Parathyroid adenoma (tissue), 2 donors: ENCODE measurements around the gene EXD3.
"Not testable (repeated sequence)": the region's sequence is repeated elsewhere in the genome, so short reads cannot be mapped to it uniquely, and the experiment has no call there.

Experiments used
- H2AFZ ChIP-seq: fragments of 300-600 bp; sonication (generic); one replicate; pipeline ENCODE4 v1.7.0; 2017; ENCODE audit warnings: antibody characterized with exemption, mild to moderate bottlenecking
- H3K27ac ChIP-seq: fragments of 300-600 bp; sonication (generic); one replicate; pipeline ENCODE4 v1.7.0; 2017
- H3K27me3 ChIP-seq: fragments of 300-600 bp; sonication (generic); one replicate; pipeline ENCODE4 v1.7.0; 2017; ENCODE audit warnings: low read length; ENCODE audit not compliant: control insufficient read depth, insufficient read depth
- H3K36me3 ChIP-seq: fragments of 300-600 bp; sonication (generic); one replicate; pipeline ENCODE4 v1.7.0; 2017; ENCODE audit warnings: low read length; ENCODE audit not compliant: control insufficient read depth, insufficient read depth
- H3K4me1 ChIP-seq: fragments of 300-600 bp; sonication (generic); one replicate; pipeline ENCODE4 v1.7.0; 2017; ENCODE audit warnings: control low read depth
- H3K4me2 ChIP-seq: fragments of 300-600 bp; sonication (generic); one replicate; pipeline ENCODE4 v1.7.0; 2017; ENCODE audit warnings: low read length
- H3K4me3 ChIP-seq: fragments of 300-600 bp; sonication (generic); one replicate; pipeline ENCODE4 v1.7.0; 2017; ENCODE audit warnings: low read depth, low read length
- H3K79me2 ChIP-seq: fragments of 300-600 bp; sonication (generic); one replicate; pipeline ENCODE4 v1.7.0; 2017; ENCODE audit warnings: control low read depth
- H3K9ac ChIP-seq: fragments of 300-600 bp; sonication (generic); one replicate; pipeline ENCODE4 v1.7.0; 2017; ENCODE audit warnings: mild to moderate bottlenecking
- H3K9me3 ChIP-seq: fragments of 300-600 bp; sonication (generic); one replicate; pipeline ENCODE4 v1.7.0; 2017; ENCODE audit warnings: low read length; ENCODE audit not compliant: control insufficient read depth
- TF ChIP-seq, protein P1 (sequence below): fragments of 300-600 bp; sonication (generic); IDR thresholded peaks from one replicate; pipeline ENCODE4 v1.7.0; 2017; ENCODE audit warnings: antibody characterized with exemption, mild to moderate bottlenecking
- donor health status: primary hyperparathyroidism.

The EXD3 gene

DNA sequence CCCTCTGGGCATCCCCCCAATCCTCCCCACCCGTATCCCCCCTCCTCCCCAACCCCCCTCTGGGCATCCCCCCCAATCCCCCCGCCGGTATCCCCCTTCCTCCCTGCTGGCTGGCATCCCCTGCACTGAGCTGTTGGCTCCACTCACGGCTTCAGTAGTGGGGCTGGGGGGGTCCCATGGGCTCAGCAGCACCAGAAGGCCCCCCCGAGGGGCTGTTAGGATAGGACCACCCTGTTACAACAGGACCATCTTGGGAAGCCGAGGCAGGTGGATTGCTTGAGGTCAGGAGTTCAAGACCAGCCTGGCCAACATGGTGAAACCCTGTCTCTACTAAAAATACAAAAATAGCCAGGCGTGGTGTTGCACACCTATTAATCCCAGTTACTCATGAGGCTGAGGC, 42.4 kb downstream of the EXD3 start:
- TF ChIP-seq, protein P1, sequence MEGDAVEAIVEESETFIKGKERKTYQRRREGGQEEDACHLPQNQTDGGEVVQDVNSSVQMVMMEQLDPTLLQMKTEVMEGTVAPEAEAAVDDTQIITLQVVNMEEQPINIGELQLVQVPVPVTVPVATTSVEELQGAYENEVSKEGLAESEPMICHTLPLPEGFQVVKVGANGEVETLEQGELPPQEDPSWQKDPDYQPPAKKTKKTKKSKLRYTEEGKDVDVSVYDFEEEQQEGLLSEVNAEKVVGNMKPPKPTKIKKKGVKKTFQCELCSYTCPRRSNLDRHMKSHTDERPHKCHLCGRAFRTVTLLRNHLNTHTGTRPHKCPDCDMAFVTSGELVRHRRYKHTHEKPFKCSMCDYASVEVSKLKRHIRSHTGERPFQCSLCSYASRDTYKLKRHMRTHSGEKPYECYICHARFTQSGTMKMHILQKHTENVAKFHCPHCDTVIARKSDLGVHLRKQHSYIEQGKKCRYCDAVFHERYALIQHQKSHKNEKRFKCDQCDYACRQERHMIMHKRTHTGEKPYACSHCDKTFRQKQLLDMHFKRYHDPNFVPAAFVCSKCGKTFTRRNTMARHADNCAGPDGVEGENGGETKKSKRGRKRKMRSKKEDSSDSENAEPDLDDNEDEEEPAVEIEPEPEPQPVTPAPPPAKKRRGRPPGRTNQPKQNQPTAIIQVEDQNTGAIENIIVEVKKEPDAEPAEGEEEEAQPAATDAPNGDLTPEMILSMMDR: no peak
- Histone ChIP-seq H3K4me1 (no peaks in the 10 kb centered on the region), H3K27ac (no peak overlapping the region), H3K27me3 (no peaks in the 10 kb centered on the region), H3K9ac (no peak overlapping the region), H3K36me3 (no peaks in the 10 kb centered on the region), H2AFZ (no peak overlapping the region), H3K4me2 (no peak overlapping the region), H3K4me3 (no peak overlapping the region), H3K79me2 (no peaks in the 10 kb centered on the region), H3K9me3 (no peaks in the 10 kb centered on the region)

DNA sequence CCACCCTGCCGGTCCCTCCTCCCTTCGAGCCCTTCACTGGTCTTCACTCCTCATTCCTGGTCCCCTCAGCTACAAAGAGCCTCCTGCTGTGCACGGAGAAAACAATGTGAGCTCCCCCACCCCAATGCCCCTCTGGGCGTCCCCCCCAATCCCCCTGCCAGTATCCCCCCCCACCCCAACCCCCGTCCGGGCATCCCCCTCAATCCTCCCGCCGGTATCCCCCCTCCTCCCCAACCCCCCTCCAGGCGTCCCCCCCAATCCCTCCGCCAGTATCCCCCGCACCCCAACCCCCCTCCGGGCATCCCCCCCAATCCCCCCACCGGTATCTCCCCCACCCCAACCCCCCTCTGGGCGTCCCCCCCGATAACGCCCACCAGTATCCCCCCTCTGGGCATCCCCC, 42.8 kb downstream of the EXD3 start:
- no peaks in the 10 kb centered on the region for H3K4me1 ChIP-seq
- no peak overlapping the region for H3K27ac ChIP-seq
- no peak overlapping the region for H3K4me3 ChIP-seq
- no peaks in the 10 kb centered on the region for H3K27me3 ChIP-seq
- no peak overlapping the region for H2AFZ ChIP-seq
- H3K4me2 ChIP-seq: no peak overlapping the region
- H3K9me3 ChIP-seq: no peaks in the 10 kb centered on the region
- TF ChIP-seq, protein P1: no peak
- no peak overlapping the region for H3K9ac ChIP-seq
- no peaks in the 10 kb centered on the region for H3K36me3 ChIP-seq
- H3K79me2 ChIP-seq: no peaks in the 10 kb centered on the region

DNA sequence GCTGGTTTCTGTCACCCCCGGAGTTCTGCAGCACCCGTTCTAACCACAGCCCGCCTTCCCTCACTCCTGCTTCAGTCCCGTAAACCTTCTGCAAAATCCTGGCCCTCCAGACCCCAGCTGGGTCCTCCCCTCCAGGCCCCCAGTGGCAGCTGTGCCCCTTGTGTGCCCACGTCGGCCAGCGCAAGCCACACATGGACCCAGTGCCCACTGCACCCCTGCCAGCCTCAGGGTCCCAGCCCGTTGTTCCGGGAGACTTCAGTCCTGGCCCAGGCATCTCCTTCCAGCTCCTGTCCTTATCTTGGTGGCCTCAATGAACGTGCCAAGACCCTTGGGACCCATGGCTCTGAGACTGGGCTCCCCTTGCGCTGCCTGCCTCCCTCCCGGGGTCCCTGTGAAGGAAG, 43.2 kb downstream of the EXD3 start:
- Histone ChIP-seq H2AFZ (no peak overlapping the region), H3K79me2 (no peaks in the 10 kb centered on the region), H3K27ac (no peak overlapping the region), H3K36me3 (no peaks in the 10 kb centered on the region), H3K4me1 (no peaks in the 10 kb centered on the region), H3K4me2 (no peak overlapping the region), H3K9ac (no peak overlapping the region), H3K4me3 (no peak overlapping the region), H3K9me3 (no peaks in the 10 kb centered on the region), H3K27me3 (no peaks in the 10 kb centered on the region)
- TF ChIP-seq, protein P1: no peak

DNA sequence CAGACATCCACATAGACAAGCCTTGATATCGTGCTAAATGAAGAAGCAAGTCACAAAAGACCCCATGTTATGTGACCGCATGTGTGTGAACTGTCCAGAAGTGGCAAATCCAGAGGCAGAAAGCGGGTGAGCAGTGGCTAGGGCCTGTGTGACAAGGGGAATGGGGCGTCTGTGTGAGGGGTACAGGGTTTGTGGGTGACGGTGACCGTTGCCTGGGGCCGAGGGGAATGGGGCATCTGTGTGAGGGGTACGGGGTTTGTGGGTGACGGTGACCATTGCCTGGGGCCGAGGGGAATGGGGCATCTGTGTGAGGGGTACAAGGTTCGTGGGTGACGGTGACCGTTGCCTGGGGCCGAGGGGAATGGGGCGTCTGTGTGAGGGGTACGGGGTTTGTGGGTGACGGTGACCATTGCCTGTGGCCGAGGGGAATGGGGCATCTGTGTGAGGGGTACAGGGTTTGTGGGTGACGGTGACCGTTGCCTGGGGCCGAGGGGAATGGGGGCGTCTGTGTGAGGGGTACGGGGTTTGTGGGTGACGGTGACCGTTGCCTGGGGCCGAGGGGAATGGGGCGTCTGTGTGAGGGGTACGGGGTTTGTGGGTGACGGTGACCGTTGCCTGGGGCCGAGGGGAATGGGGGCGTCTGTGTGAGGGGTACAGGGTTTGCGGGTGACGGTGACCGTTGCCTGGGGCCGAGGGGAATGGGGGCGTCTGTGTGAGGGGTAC, 44.1 kb downstream of the EXD3 start:
- not testable (repeated sequence) for H3K36me3 ChIP-seq, H3K4me1 ChIP-seq, H3K27me3 ChIP-seq, H3K9me3 ChIP-seq, H3K9ac ChIP-seq, H3K79me2 ChIP-seq, H3K27ac ChIP-seq, H3K4me3 ChIP-seq, H3K4me2 ChIP-seq, H2AFZ ChIP-seq

DNA sequence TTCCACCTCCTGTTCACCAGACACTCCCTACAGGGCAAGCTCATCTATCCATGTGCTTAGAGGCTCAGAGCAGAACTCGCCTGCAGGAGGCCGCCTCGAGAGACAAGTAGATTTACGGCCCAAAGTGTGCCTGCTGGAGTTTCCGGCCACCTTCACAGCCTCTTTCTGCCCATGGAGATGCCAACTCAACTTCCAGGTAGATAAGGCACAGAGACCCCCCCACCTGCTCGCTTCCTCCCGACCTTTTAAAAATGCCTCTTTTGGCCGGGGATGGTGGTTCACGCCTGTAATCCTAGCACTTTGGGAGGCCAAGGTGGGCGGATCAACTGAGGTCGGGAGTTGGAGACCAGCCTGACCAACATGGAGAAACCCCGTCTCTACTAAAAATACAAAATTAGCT, 46.6 kb downstream of the EXD3 start:
- no peaks in the 10 kb centered on the region for H3K27me3 ChIP-seq
- no peak overlapping the region for H3K4me2 ChIP-seq
- no peaks in the 10 kb centered on the region for H3K4me1 ChIP-seq
- H3K27ac ChIP-seq: no peak overlapping the region
- H3K36me3 ChIP-seq: no peaks in the 10 kb centered on the region
- H2AFZ ChIP-seq: no peak overlapping the region
- no peak overlapping the region for H3K4me3 ChIP-seq
- H3K9ac ChIP-seq: no peak overlapping the region
- no peaks in the 10 kb centered on the region for H3K79me2 ChIP-seq
- TF ChIP-seq, protein P1: no peak
- H3K9me3 ChIP-seq: no peaks in the 10 kb centered on the region
